K562 (cell line): ENCODE data around the gene RABGAP1L. TPM values are rescaled to one million over a fixed set of nuclear protein-coding genes. Genes with fewer than 3 reads are reported as not detected.

Experiments
- ATAC-seq: fragments of 200-7000 bp; cut with Tn5 transposase; 3 replicates; pipeline ENCODE4 v1.9.1; 2020; ENCODE audit warnings: moderate library complexity
- BruUV-seq: library from RNA; stranded (reverse); fragments of 400-500 nt; replicated peaks from 2 replicates; lab custom pipeline; 2021; lab: Mats Ljungman, UMichigan
- CTCF ChIA-PET: fragments of 300-600 bp; formaldehyde crosslinking; extraction: SDS; loops from one replicate; lab custom pipeline; 2021; ENCODE audit warnings: low intra/inter-chr PET ratio; lab: Yijun Ruan, JAX
- POLR2A ChIA-PET: fragments of 300-600, 350-650 bp; sonication (Branson Sonifier 250); formaldehyde crosslinking; extraction: SDS; loops from one replicate; lab custom pipeline; 2021; ENCODE audit warnings: antibody characterized with exemption, inconsistent platforms; lab: Yijun Ruan, JAX
- DNase-seq, 4 experiments: peaks; one replicate each; pipeline versions ENCODE4 v3.0.0 to v3.0.0-alpha.2; 2011 to 2018; ENCODE audit warnings: low spot score in 3 of 4, mixed read lengths in 3 of 4; ENCODE audit errors: extremely low read depth in 1 of 4
- FAIRE-seq: peaks from 2 replicates; lab custom pipeline; 2011; peaks lifted over from hg19 to GRCh38; lab: Jason Lieb, UNC
- H2AFZ ChIP-seq: 2 replicates; pipeline ENCODE4 v1.6.0; 2011; ENCODE audit warnings: low read depth, low read length, control low read depth, inconsistent platforms
- H3K27ac ChIP-seq: fragments of 200-600 bp; 3 replicates; pipeline ENCODE4 v1.8.0; 2011; ENCODE audit warnings: low read depth, mild to moderate bottlenecking, control low read depth, inconsistent platforms, low read length, moderate library complexity, mixed read lengths; ENCODE audit errors: extremely low read depth
- H3K27me3 ChIP-seq, 2 experiments: fragments of 300-600 bp in 1 of 2; 2 replicates in 1 of 2; 3 replicates in 1 of 2; pipeline versions ENCODE4 v1.6.0 to v1.8.0; 2011; ENCODE audit warnings: inconsistent platforms in 2 of 2, low read length in 2 of 2, mild to moderate bottlenecking in 1 of 2, mixed read lengths in 1 of 2, moderate library complexity in 1 of 2; ENCODE audit not compliant: control insufficient read depth in 2 of 2, insufficient read depth in 2 of 2
- H3K36me3 ChIP-seq: fragments of 300-600 bp; 3 replicates; pipeline ENCODE4 v1.8.0; 2011; ENCODE audit warnings: mild to moderate bottlenecking, low read length, inconsistent platforms; ENCODE audit not compliant: control insufficient read depth, insufficient read depth
- H3K4me1 ChIP-seq, 2 experiments: fragments of 200-600 bp in 1 of 2; replicated peaks in 1 of 2; 2 replicates in 1 of 2; 3 replicates in 1 of 2; pipeline versions ENCODE4 v1.5.1 to v1.8.0; 2011; ENCODE audit warnings: inconsistent platforms in 2 of 2, low read length in 2 of 2, mild to moderate bottlenecking in 1 of 2, mixed read lengths in 1 of 2, moderate library complexity in 1 of 2; ENCODE audit not compliant: control insufficient read depth in 2 of 2, insufficient read depth in 2 of 2
- H3K4me2 ChIP-seq: 2 replicates; pipeline ENCODE4 v1.6.1; 2011; ENCODE audit warnings: low read length, control low read depth, inconsistent platforms, mixed read lengths; ENCODE audit not compliant: insufficient read depth
- H3K4me3 ChIP-seq: fragments of 200-600 bp; sonication (generic), shearing (Covaris generic); 2 replicates; pipeline ENCODE4 v1.5.1; 2016; ENCODE audit warnings: control low read depth, inconsistent platforms
- H3K79me2 ChIP-seq: fragments of 200-600 bp; 3 replicates; pipeline ENCODE4 v1.8.0; 2011; ENCODE audit warnings: low read length, inconsistent platforms; ENCODE audit not compliant: control insufficient read depth, insufficient read depth
- H3K9ac ChIP-seq, 2 experiments: 2 replicates each; pipeline versions ENCODE4 v1.6.0 to v1.6.1; 2011; ENCODE audit warnings: low read depth in 2 of 2, low read length in 2 of 2, control low read depth in 1 of 2, inconsistent platforms in 1 of 2, mild to moderate bottlenecking in 1 of 2, mixed read lengths in 1 of 2; ENCODE audit not compliant: insufficient read depth in 1 of 2
- H3K9me1 ChIP-seq: one replicate; pipeline ENCODE4 v1.6.0; 2011; ENCODE audit warnings: inconsistent platforms, mild to moderate bottlenecking, low read length, moderate library complexity; ENCODE audit not compliant: control insufficient read depth, insufficient read depth
- H3K9me3 ChIP-seq: replicated peaks from 2 replicates; pipeline ENCODE4 v1.5.1; 2011; ENCODE audit warnings: low read depth, low read length, inconsistent platforms; ENCODE audit not compliant: control insufficient read depth, insufficient read depth
- H4K20me1 ChIP-seq: replicated peaks from 2 replicates; pipeline ENCODE4 v1.6.1; 2011; ENCODE audit warnings: low read length, inconsistent platforms, mixed read lengths; ENCODE audit not compliant: control insufficient read depth, insufficient read depth
- BCOR ChIP-seq: fragments of 450-650 bp; IDR thresholded peaks from 2 replicates; pipeline ENCODE4 v1.6.1; 2016
- DACH1 ChIP-seq: fragments of 450-650 bp; IDR thresholded peaks from 2 replicates; pipeline ENCODE4 v1.6.1; 2018; ENCODE audit not compliant: partially characterized antibody
- MEF2D ChIP-seq: conservative IDR thresholded peaks from 2 replicates; pipeline ENCODE4 v1.6.1; 2016; ENCODE audit warnings: low read depth, missing genetic modification characterization, missing compliant biosample characterization
- WGBS: fragments of 100-300 bp; shearing (Covaris generic); methylation state at CpG from one replicate; pipeline ENCODE4 v1.1.6; 2016; ENCODE audit warnings: low coverage, mixed read lengths; ENCODE audit not compliant: insufficient coverage; ENCODE audit errors: missing lambda C conversion rate; 5-methylcytosine and 5-hydroxymethylcytosine counted together
- in situ Hi-C: fragments of 300-500 bp; cut with MboI; formaldehyde crosslinking; loops from 4 replicates; pipeline ENCODE4 v1.15.0; 2018; ENCODE audit warnings: inconsistent platforms, mixed read lengths
- intact Hi-C: fragments of 100-400 bp; cut with micrococcal nuclease; formaldehyde crosslinking; loops from 2 replicates; pipeline ENCODE4 v1.14.2; 2022
- polyA plus RNA-seq, 8 experiments: library from polyadenylated mRNA; depleted of rRNA in 4 of 8; stranded (reverse) in 5 of 8; unstranded in 3 of 8; fragments of >200 nt; fragmentation: Nextera tagmentation in 2 of 8; fragmentation: Illumina TruSeq in 1 of 8; extraction: Ambion mirVana in 2 of 8; extraction: Trizol in 1 of 8; gene quantifications; 2 replicates each; pipeline versions ENCODE4 v1.2.1 to v1.2.3, GENCODE V29; 2011 to 2014; ENCODE audit warnings: inconsistent platforms in 1 of 8, missing spikeins in 1 of 8
- total RNA-seq, 7 experiments: library from RNA; depleted of rRNA in 6 of 7; stranded (reverse); fragments of >200 nt in 6 of 7; fragmentation: Illumina TruSeq in 2 of 7; extraction: Trizol in 2 of 7; gene quantifications; 2 replicates each; pipeline versions ENCODE4 v1.2.1 to v1.2.3, GENCODE V29; 2011 to 2021; ENCODE audit warnings: low replicate concordance in 1 of 7

RABGAP1L gene
- total and polyA plus RNA-seq, 9 of the 15 experiments (the other 6 are each of a cell fraction or from before 2014, with no cell fraction given), result 16.5 to 44.9 (median 26.7) TPM

DNA sequence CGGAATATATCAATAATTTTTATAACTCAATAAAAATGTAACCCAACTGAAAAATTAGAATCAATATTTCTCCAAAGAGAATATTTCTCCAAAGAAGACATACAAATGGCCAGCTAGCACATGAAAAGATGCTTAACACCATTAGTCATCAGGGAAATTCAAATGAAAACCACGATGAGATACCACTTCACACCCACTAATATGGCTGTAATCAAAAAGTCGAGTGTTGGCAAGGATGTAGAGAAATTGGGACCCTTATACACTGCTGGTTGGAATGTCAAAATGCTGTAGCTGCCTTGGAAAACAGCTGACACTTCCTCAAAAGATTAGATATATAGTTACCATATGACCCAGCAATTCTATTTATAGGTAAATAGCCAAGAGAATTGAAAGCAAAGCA is 421.5 kb downstream of the RABGAP1L start:
- H3K4me3 ChIP-seq, result no peak overlapping the region
- CTCF ChIA-PET, result no interaction called here
- no peaks in the 10 kb centered on the region for H3K4me1 ChIP-seq
- no peak overlapping the region for H3K4me2 ChIP-seq
- in situ Hi-C loops, result no loop called here
- H3K9me3 ChIP-seq, result no peaks in the 10 kb centered on the region
- intact Hi-C loops, result no loop called here
- H3K9me1 ChIP-seq, result no peaks in the 10 kb centered on the region
- ATAC-seq (no peak), DNase-seq (no peak), FAIRE-seq (no peak)
- 41% methylated on average over 3 of the region's 3 CpGs for WGBS
- no peak overlapping the region for H3K9ac ChIP-seq
- TF ChIP-seq BCOR, result no peak
- TF ChIP-seq MEF2D, result 0 out of 2 replicates have a peak, but pooled peaks have one; percentile 36
- no peaks in the 10 kb centered on the region for H3K27me3 ChIP-seq
- H2AFZ ChIP-seq, result no peak overlapping the region
- no peaks in the 10 kb centered on the region for H3K36me3 ChIP-seq
- H3K79me2 ChIP-seq, result no peaks in the 10 kb centered on the region
- H3K27ac ChIP-seq, result no peak overlapping the region
- no TSS peak for BruUV-seq
- no peaks in the 10 kb centered on the region for H4K20me1 ChIP-seq
- POLR2A ChIA-PET, result no interaction called here

DNA sequence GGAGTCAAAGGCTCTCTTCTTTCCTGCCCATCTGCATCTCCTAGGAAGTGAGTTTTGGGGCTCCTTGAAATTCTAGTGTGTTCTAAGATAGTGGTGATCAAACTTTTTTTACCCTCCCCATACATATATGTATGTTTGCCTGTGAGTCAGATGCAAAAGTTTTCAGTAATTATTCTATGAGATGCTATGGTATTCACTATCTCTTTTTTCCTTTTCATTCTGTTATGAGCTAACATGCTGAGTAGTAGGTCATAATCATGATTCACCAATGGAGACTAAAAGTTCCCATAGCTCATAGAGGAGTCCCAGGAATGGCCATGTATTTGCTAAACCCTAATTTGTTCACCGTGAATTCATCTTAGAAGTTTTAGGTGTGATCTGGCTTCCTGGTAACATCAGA is 424.0 kb downstream of the RABGAP1L start:
- no peak overlapping the region for H3K9ac ChIP-seq
- ATAC-seq (no peak), FAIRE-seq (no peak), DNase-seq (no peak)
- no peaks in the 10 kb centered on the region for H3K36me3 ChIP-seq
- POLR2A ChIA-PET, result no interaction called here
- no peaks in the 10 kb centered on the region for H3K79me2 ChIP-seq
- TF ChIP-seq DACH1, result no peak
- H3K27ac ChIP-seq, result no peak overlapping the region
- no TSS peak for BruUV-seq
- no peaks in the 10 kb centered on the region for H3K9me1 ChIP-seq
- 0% methylated on average over 1 of the region's 1 CpG for WGBS
- no peaks in the 10 kb centered on the region for H3K27me3 ChIP-seq
- H4K20me1 ChIP-seq, result no peaks in the 10 kb centered on the region
- no peak overlapping the region for H2AFZ ChIP-seq
- in situ Hi-C loops (no loop called here), intact Hi-C loops (no loop called here)
- H3K4me2 ChIP-seq, result no peak overlapping the region
- CTCF ChIA-PET, result no interaction called here
- no peaks in the 10 kb centered on the region for H3K9me3 ChIP-seq
- no peaks in the 10 kb centered on the region for H3K4me1 ChIP-seq
- no peak overlapping the region for H3K4me3 ChIP-seq
